B cell (primary cell): ENCODE measurements around the gene NPFFR1. TPM values are rescaled to one million over a fixed set of nuclear protein-coding genes. Genes with fewer than 3 reads are reported as not detected.
A peak's percentile ranks its signal among the peaks of the same experiment; 100 is the strongest.
"Not testable (repeated sequence)": the region's sequence is repeated elsewhere in the genome, so short reads cannot be mapped to it uniquely, and the experiment has no call there.

Source experiments
- ATAC-seq: fragments of 200-7000 bp; cut with Tn5 transposase; one replicate; pipeline ENCODE4 v1.10.0; 2021; ENCODE audit warnings: low read depth, mild to moderate bottlenecking, moderate number of reproducible peaks, moderate library complexity
- CTCF ChIA-PET: fragments of 350-600 bp; sonication (Branson Sonifier 250); formaldehyde crosslinking; loops from one replicate; lab custom pipeline; 2021; ENCODE audit warnings: antibody characterized with exemption, inconsistent platforms; lab: Charles Lee
- POLR2A ChIA-PET: fragments of 350-600 bp; sonication (Branson Sonifier 250); formaldehyde crosslinking; loops from one replicate; lab custom pipeline; 2021; ENCODE audit warnings: antibody characterized with exemption; lab: Charles Lee
- DNase-seq: peaks from one replicate; pipeline ENCODE4 v3.0.0; 2013
- H2AFZ ChIP-seq: 2 replicates; pipeline ENCODE4 v1.6.1; 2012; ENCODE audit warnings: mild to moderate bottlenecking, low read depth, low read length; ENCODE audit not compliant: insufficient read depth, poor library complexity, severe bottlenecking
- H3K27ac ChIP-seq, 2 donors: 1 replicate in 1 of 2; 2 replicates in 1 of 2; pipeline ENCODE4 v1.5.1; 2012 to 2013; ENCODE audit warnings: low read length in 2 of 2, mild to moderate bottlenecking in 2 of 2, moderate library complexity in 1 of 2
- H3K27me3 ChIP-seq, 4 experiments: fragments of 200-600 bp in 1 of 4; sonication (generic) in 1 of 4; replicated peaks in 1 of 4; 1 replicate in 2 of 4; 2 replicates in 2 of 4; pipeline versions ENCODE4 v1.6.1 to v1.7.0; 2013 to 2016; ENCODE audit warnings: low read length in 3 of 4, mild to moderate bottlenecking in 2 of 4, mixed read lengths in 1 of 4, moderate library complexity in 1 of 4; ENCODE audit not compliant: insufficient read depth in 4 of 4, control insufficient read depth in 3 of 4; ENCODE audit errors: control extremely low read depth in 1 of 4
- H3K36me3 ChIP-seq, 2 experiments: replicated peaks in 1 of 2; 1 replicate in 1 of 2; 2 replicates in 1 of 2; pipeline versions ENCODE4 v1.6.1 to v1.7.1; 2013; ENCODE audit warnings: low read length in 1 of 2; ENCODE audit not compliant: insufficient read depth in 2 of 2, control insufficient read depth in 1 of 2; ENCODE audit errors: control extremely low read depth in 1 of 2, extremely low read depth in 1 of 2
- H3K4me1 ChIP-seq, 2 donors: fragments of 200-600 bp in 1 of 2; sonication (generic) in 1 of 2; 1 replicate in 1 of 2; 2 replicates in 1 of 2; pipeline versions ENCODE4 v1.5.1 to v1.6.1; 2013 to 2017; ENCODE audit warnings: low read length in 2 of 2; ENCODE audit not compliant: control insufficient read depth in 2 of 2, insufficient read depth in 2 of 2
- H3K4me2 ChIP-seq: replicated peaks from 2 replicates; pipeline ENCODE3; 2012; ENCODE audit warnings: mild to moderate bottlenecking, low read depth, low read length; ENCODE audit not compliant: poor library complexity, severe bottlenecking
- H3K4me3 ChIP-seq, 5 experiments: fragments of 200-600 bp in 1 of 5; sonication (generic) in 1 of 5; 1 replicate in 3 of 5; 2 replicates in 2 of 5; pipeline versions ENCODE4 v1.5.1 to v1.7.0; 2011 to 2016; ENCODE audit warnings: low read length in 4 of 5, mild to moderate bottlenecking in 4 of 5, low read depth in 2 of 5, control low read depth in 1 of 5, moderate library complexity in 1 of 5; ENCODE audit not compliant: insufficient read depth in 1 of 5; ENCODE audit errors: control extremely low read depth in 1 of 5, extremely low read depth in 1 of 5
- H3K79me2 ChIP-seq: fragments of 200-600 bp; sonication (generic); one replicate; pipeline ENCODE4 v1.6.0; 2016; ENCODE audit warnings: low read length; ENCODE audit not compliant: control insufficient read depth, insufficient read depth
- H3K9ac ChIP-seq: fragments of 200-600 bp; sonication (generic); 2 replicates; pipeline ENCODE4 v1.6.1; 2017; ENCODE audit warnings: mild to moderate bottlenecking, low read length, moderate library complexity
- H3K9me3 ChIP-seq, 3 donors: one replicate each; pipeline versions ENCODE4 v1.6.1 to v1.7.1; 2013; ENCODE audit warnings: low read length in 2 of 3; ENCODE audit not compliant: control insufficient read depth in 2 of 3, insufficient read depth in 1 of 3; ENCODE audit errors: control extremely low read depth in 1 of 3
- H4K20me1 ChIP-seq: 2 replicates; pipeline ENCODE4 v1.6.0; 2012; ENCODE audit warnings: mild to moderate bottlenecking, low read length; ENCODE audit not compliant: insufficient read depth, control insufficient read depth, poor library complexity, severe bottlenecking
- H3K27ac Mint-ChIP-seq: one replicate; pipeline ENCODE4 v1.8.0; 2021; ENCODE audit warnings: mixed read lengths
- H3K27me3 Mint-ChIP-seq: one replicate; pipeline ENCODE4 v1.8.0; 2021; ENCODE audit warnings: mixed read lengths
- H3K4me1 Mint-ChIP-seq: one replicate; pipeline ENCODE4 v1.8.0; 2021; ENCODE audit warnings: mixed read lengths
- H3K4me3 Mint-ChIP-seq: one replicate; pipeline ENCODE4 v1.8.0; 2021; ENCODE audit warnings: mixed read lengths
- H3K9me3 Mint-ChIP-seq: one replicate; pipeline ENCODE4 v1.8.0; 2022; ENCODE audit warnings: mixed read lengths; ENCODE audit not compliant: insufficient read depth
- CTCF ChIP-seq: fragments of 200-600 bp; IDR thresholded peaks from one replicate; pipeline ENCODE4 v1.8.0; 2022; ENCODE audit warnings: antibody characterized with exemption, mild to moderate bottlenecking
- EZH2 ChIP-seq: IDR thresholded peaks from 2 replicates; pipeline ENCODE4 v1.6.1; 2012; ENCODE audit warnings: borderline replicate concordance, low read depth, mild to moderate bottlenecking, moderate library complexity, low read length; ENCODE audit not compliant: insufficient read depth, poor library complexity, severe bottlenecking
- WGBS: methylation state at CpG from one replicate; pipeline ENCODE4 v1.1.5; 2013; ENCODE audit warnings: missing lambda C conversion rate; ENCODE audit not compliant: insufficient coverage; 5-methylcytosine and 5-hydroxymethylcytosine counted together
- intact Hi-C: fragments of 100-400 bp; cut with micrococcal nuclease; formaldehyde crosslinking; loops from one replicate; pipeline ENCODE4 v1.10.0; 2022
- polyA plus RNA-seq: library from polyadenylated mRNA; depleted of rRNA; stranded (reverse); fragments of >200 nt; gene quantifications from 2 replicates; pipeline ENCODE4 v1.2.3, GENCODE V29; 2012
- total RNA-seq, 2 donors: library from RNA; stranded (reverse); fragments of 120-200 nt in 1 of 2; gene quantifications; 1 replicate in 1 of 2; 2 replicates in 1 of 2; pipeline versions ENCODE4 v1.2.3 to v1.2.4, GENCODE V29; 2013 to 2022

Gene NPFFR1
- total and polyA plus RNA-seq, 2 donors (not counting 1 experiment from before 2014, with no cell fraction given): not detected

GRCh38 chr10:70237958-70238536, 45.8 kb downstream of the NPFFR1 start:
- H3K4me1 Mint-ChIP-seq, H3K4me1 ChIP-seq, H4K20me1 ChIP-seq, H3K27me3 ChIP-seq, H3K27ac Mint-ChIP-seq, POLR2A ChIA-PET, intact Hi-C loops, H3K36me3 ChIP-seq, H3K27me3 Mint-ChIP-seq, DNase-seq, H3K9ac ChIP-seq, H3K9me3 Mint-ChIP-seq, H3K79me2 ChIP-seq, H3K4me2 ChIP-seq, CTCF ChIA-PET, ATAC-seq, H3K27ac ChIP-seq, H3K4me3 Mint-ChIP-seq, H3K9me3 ChIP-seq, H3K4me3 ChIP-seq, H2AFZ ChIP-seq: not testable (repeated sequence)
- no CpG with 5 or more reads among the region's 6 CpGs for WGBS

- WGBS: 97% methylated on average over 16 of the region's 18 CpGs
- Mint-ChIP-seq H3K27me3 (no peaks in the 10 kb centered on the region), H3K4me3 (peak overlapping the region; percentile 54), H3K27ac (peak overlapping the region; percentile 8), H3K9me3 (no peaks in the 10 kb centered on the region), H3K4me1 (peaks cover 13% of the 10 kb centered on the region)
- ChIA-PET CTCF (no interaction called here), POLR2A (no interaction called here)
- Histone ChIP-seq H3K27ac (no peak overlapping the region), H3K4me2 (no peak overlapping the region), H3K4me1 (peaks cover 7 to 18% of the 10 kb centered on the region in 2 donors), H3K9me3 (peaks cover 0 to 2% (median 0%) of the 10 kb centered on the region in 3 donors), H2AFZ (no peak overlapping the region), H4K20me1 (no peaks in the 10 kb centered on the region), H3K36me3 (no peaks in the 10 kb centered on the region), H3K4me3 (no peak overlapping the region), H3K9ac (no peak overlapping the region), H3K79me2 (peaks cover 21% of the 10 kb centered on the region), H3K27me3 (no peaks in the 10 kb centered on the region)
- ATAC-seq: no peak
- intact Hi-C loops: loop anchor here (5.0 kb wide), 4 partner anchors 147 to 652 kb away; partner anchors contain the start of genes LRRC20, PCBD1 and SGPL1
- TF ChIP-seq EZH2 (no peak), CTCF (no peak)
- DNase-seq: no peak
Measured at GRCh38 chr10:70234668-70235447, 48.9 kb downstream of the NPFFR1 start.
